ENCODE results near the gene NFX1. TPM values are rescaled to one million over a fixed set of nuclear protein-coding genes. Genes with fewer than 3 reads are reported as not detected.

The NFX1 gene
- total RNA-seq, 1 donor from 2014 or later: 37.5 TPM

- Mint-ChIP-seq H3K36me3 (ENCODE audit: unreplicated experiment) (no peaks in the 10 kb centered on the region), H3K4me1 (ENCODE audit: low read depth, unreplicated experiment) (peaks cover 5% of the 10 kb centered on the region), H3K9me3 (ENCODE audit: unreplicated experiment) (peaks cover 12% of the 10 kb centered on the region), H3K27ac (ENCODE audit: unreplicated experiment) (peak overlapping the region; percentile 88), H3K27me3 (ENCODE audit: unreplicated experiment) (peaks cover 8% of the 10 kb centered on the region), H3K4me3 (ENCODE audit: unreplicated experiment) (peak overlapping the region; percentile 98)
- DNase-seq: no peak
- TF ChIP-seq CTCF (IDR thresholded peaks at IDR 0.05; ENCODE audit: partially characterized antibody, unreplicated experiment): no peak
Observed at GRCh38 chr9:33291031-33291397, 698 bp downstream of the NFX1 start.

GRCh38 chr9:33291901-33292300, 1.6 kb downstream of the NFX1 start:
- Mint-ChIP-seq H3K9me3 (ENCODE audit: unreplicated experiment) (peaks cover 12% of the 10 kb centered on the region), H3K36me3 (ENCODE audit: unreplicated experiment) (no peaks in the 10 kb centered on the region), H3K4me1 (ENCODE audit: low read depth, unreplicated experiment) (peaks cover 5% of the 10 kb centered on the region), H3K27ac (ENCODE audit: unreplicated experiment) (no peak overlapping the region), H3K27me3 (ENCODE audit: unreplicated experiment) (peaks cover 8% of the 10 kb centered on the region), H3K4me3 (ENCODE audit: unreplicated experiment) (peak overlapping the region; percentile 61)
- no peak for DNase-seq
- TF ChIP-seq CTCF (IDR thresholded peaks at IDR 0.05; ENCODE audit: partially characterized antibody, unreplicated experiment): no peak

- peaks cover 5% of the 10 kb centered on the region for H3K36me3 Mint-ChIP-seq (ENCODE audit: unreplicated experiment)
- H3K27me3 Mint-ChIP-seq (ENCODE audit: unreplicated experiment): peaks cover 8% of the 10 kb centered on the region
- no peak for DNase-seq
- H3K4me3 Mint-ChIP-seq (ENCODE audit: unreplicated experiment): no peak overlapping the region
- H3K9me3 Mint-ChIP-seq (ENCODE audit: unreplicated experiment): peaks cover 10% of the 10 kb centered on the region
- no peak for TF ChIP-seq CTCF (IDR thresholded peaks at IDR 0.05; ENCODE audit: partially characterized antibody, unreplicated experiment)
- no peak overlapping the region for H3K27ac Mint-ChIP-seq (ENCODE audit: unreplicated experiment)
- H3K4me1 Mint-ChIP-seq (ENCODE audit: low read depth, unreplicated experiment): peaks cover 7% of the 10 kb centered on the region
Observed at GRCh38 chr9:33293782-33294181, 3.5 kb downstream of the NFX1 start.

- no peak for TF ChIP-seq CTCF (IDR thresholded peaks at IDR 0.05; ENCODE audit: partially characterized antibody, unreplicated experiment)
- Mint-ChIP-seq H3K27ac (ENCODE audit: unreplicated experiment) (no peak overlapping the region), H3K4me1 (ENCODE audit: low read depth, unreplicated experiment) (peaks cover 7% of the 10 kb centered on the region), H3K36me3 (ENCODE audit: unreplicated experiment) (peaks cover 5% of the 10 kb centered on the region), H3K27me3 (ENCODE audit: unreplicated experiment) (peaks cover 8% of the 10 kb centered on the region), H3K4me3 (ENCODE audit: unreplicated experiment) (no peak overlapping the region), H3K9me3 (ENCODE audit: unreplicated experiment) (peaks cover 10% of the 10 kb centered on the region)
- DNase-seq: no peak
Observed at GRCh38 chr9:33294670-33295432, 4.5 kb downstream of the NFX1 start.

- Mint-ChIP-seq H3K4me3 (ENCODE audit: unreplicated experiment) (no peak overlapping the region), H3K27ac (ENCODE audit: unreplicated experiment) (no peak overlapping the region), H3K9me3 (ENCODE audit: unreplicated experiment) (peaks cover 4% of the 10 kb centered on the region), H3K4me1 (ENCODE audit: low read depth, unreplicated experiment) (peaks cover 7% of the 10 kb centered on the region), H3K27me3 (ENCODE audit: unreplicated experiment) (peaks cover 2% of the 10 kb centered on the region), H3K36me3 (ENCODE audit: unreplicated experiment) (peaks cover 5% of the 10 kb centered on the region)
- TF ChIP-seq CTCF (IDR thresholded peaks at IDR 0.05; ENCODE audit: partially characterized antibody, unreplicated experiment): no peak
- no peak for DNase-seq
Observed at GRCh38 chr9:33295571-33295970, 5.3 kb downstream of the NFX1 start.
